CD8-positive, alpha-beta memory T cell (primary cell): ENCODE results near the gene C1QTNF1. TPM values are rescaled to one million over a fixed set of nuclear protein-coding genes. Genes with fewer than 3 reads are reported as not detected.
A peak's percentile ranks its signal among the peaks of the same experiment; 100 is the strongest.

Experiments used
- CTCF ChIA-PET: fragments of 350-600 bp; sonication (Branson Sonifier 250); formaldehyde crosslinking; loops from one replicate; lab custom pipeline; 2021; ENCODE audit warnings: antibody characterized with exemption; lab: Charles Lee
- POLR2A ChIA-PET: fragments of 350-600 bp; sonication (Branson Sonifier 250); formaldehyde crosslinking; loops from one replicate; lab custom pipeline; 2021; ENCODE audit warnings: antibody characterized with exemption; lab: Charles Lee
- DNase-seq, 5 donors: peaks; one replicate each; pipeline versions ENCODE4 v3.0.0 to v3.0.0-alpha.2; 2020 to 2022; ENCODE audit warnings: mixed read lengths in 1 of 5
- H3K27ac ChIP-seq: one replicate; pipeline ENCODE4 v1.7.0; 2013; ENCODE audit warnings: low read depth, mild to moderate bottlenecking, low read length, moderate library complexity
- H3K27me3 ChIP-seq: 2 replicates; pipeline ENCODE4 v1.7.0; 2013; ENCODE audit warnings: low read length, mild to moderate bottlenecking; ENCODE audit not compliant: insufficient read depth, poor library complexity, severe bottlenecking
- H3K36me3 ChIP-seq: 2 replicates; pipeline ENCODE4 v1.7.0; 2013; ENCODE audit warnings: mild to moderate bottlenecking, low read length, moderate library complexity; ENCODE audit not compliant: insufficient read depth
- H3K4me1 ChIP-seq: 2 replicates; pipeline ENCODE4 v1.7.0; 2013; ENCODE audit warnings: mild to moderate bottlenecking, low read length, moderate library complexity; ENCODE audit not compliant: insufficient read depth
- H3K4me3 ChIP-seq: 2 replicates; pipeline ENCODE4 v1.7.0; 2013; ENCODE audit warnings: mild to moderate bottlenecking, low read length
- H3K9me3 ChIP-seq: 2 replicates; pipeline ENCODE4 v1.7.0; 2013; ENCODE audit warnings: mild to moderate bottlenecking, low read length
- H3K27ac Mint-ChIP-seq, 8 donors: one replicate each; pipeline ENCODE4 v1.8.0; 2020 to 2021; ENCODE audit warnings: mixed read lengths in 8 of 8, mild to moderate bottlenecking in 6 of 8, inconsistent platforms in 3 of 8, moderate library complexity in 3 of 8
- H3K27me3 Mint-ChIP-seq, 2 donors: one replicate each; pipeline ENCODE4 v1.8.0; 2020 to 2021; ENCODE audit warnings: mixed read lengths in 2 of 2, mild to moderate bottlenecking in 1 of 2, moderate library complexity in 1 of 2
- H3K36me3 Mint-ChIP-seq, 3 donors: one replicate each; pipeline ENCODE4 v1.8.0; 2020 to 2021; ENCODE audit warnings: mixed read lengths in 3 of 3, inconsistent platforms in 1 of 3, mild to moderate bottlenecking in 1 of 3
- H3K4me1 Mint-ChIP-seq, 3 donors: one replicate each; pipeline ENCODE4 v1.8.0; 2020 to 2021; ENCODE audit warnings: mixed read lengths in 3 of 3, inconsistent platforms in 1 of 3, mild to moderate bottlenecking in 1 of 3
- H3K4me3 Mint-ChIP-seq, 7 donors: one replicate each; pipeline ENCODE4 v1.8.0; 2020 to 2021; ENCODE audit warnings: mixed read lengths in 7 of 7, mild to moderate bottlenecking in 6 of 7, moderate library complexity in 4 of 7, inconsistent platforms in 2 of 7
- H3K9me3 Mint-ChIP-seq, 5 donors: one replicate each; pipeline ENCODE4 v1.8.0; 2020 to 2022; ENCODE audit warnings: mixed read lengths in 5 of 5, mild to moderate bottlenecking in 3 of 5, moderate library complexity in 2 of 5, inconsistent platforms in 1 of 5
- polyA plus RNA-seq: library from polyadenylated mRNA; unstranded; fragments of 300-500 nt; fragmentation: Illumina TruSeq; gene quantifications from one replicate; pipeline ENCODE4 v1.2.3, GENCODE V29; 2021
- total RNA-seq, 2 experiments: library from RNA; stranded (reverse); gene quantifications; one replicate each; pipeline ENCODE4 v1.2.3, GENCODE V29; 2021

Gene C1QTNF1
- total and polyA plus RNA-seq, 3 experiments from 2014 or later = 0.22 TPM; not detected in 2

DNA sequence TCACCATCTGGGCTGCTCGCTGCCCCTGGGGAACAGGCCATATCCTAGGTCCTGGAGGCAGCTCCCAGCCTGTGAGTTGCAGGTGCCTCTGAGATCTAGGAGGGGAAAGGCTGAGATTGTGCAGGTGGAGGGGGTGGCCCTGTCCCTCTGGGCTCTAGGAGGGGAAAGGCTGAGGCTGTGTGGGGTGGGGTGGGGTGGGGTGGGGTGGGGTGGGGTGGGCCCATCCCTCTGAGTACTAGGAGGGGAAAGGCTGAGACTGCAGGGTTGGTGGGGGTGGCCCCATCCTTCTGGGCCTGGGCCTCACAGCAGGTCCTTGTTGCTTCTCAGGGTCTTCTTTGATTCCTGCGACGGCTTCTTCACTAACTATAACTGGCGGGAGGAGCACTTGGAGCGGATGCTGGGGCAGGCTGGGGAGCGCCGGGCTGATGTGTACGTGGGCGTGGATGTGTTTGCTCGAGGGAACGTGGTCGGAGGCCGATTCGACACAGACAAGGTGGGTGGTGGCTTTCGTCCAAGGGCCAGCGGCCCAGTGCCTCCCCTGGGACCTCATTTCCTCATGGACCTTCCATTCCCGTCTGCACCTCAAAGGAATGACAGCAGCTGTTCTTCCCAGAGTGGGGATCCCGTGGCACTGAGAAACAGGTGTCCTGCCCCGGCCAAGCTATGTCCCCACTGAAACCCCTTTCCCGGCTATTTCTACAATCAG, 57.8 kb downstream of the C1QTNF1 start:
- H3K4me3 ChIP-seq = no peak overlapping the region
- no peaks in the 10 kb centered on the region for H3K4me1 ChIP-seq
- no peaks in the 10 kb centered on the region for H3K27me3 Mint-ChIP-seq
- H3K36me3 Mint-ChIP-seq = peaks cover 0 to 85% (median 11%) of the 10 kb centered on the region in 3 donors
- peaks cover under 1 to 3% (median 1%) of the 10 kb centered on the region in 3 donors for H3K4me1 Mint-ChIP-seq
- H3K9me3 Mint-ChIP-seq = no peaks in the 10 kb centered on the region
- H3K4me3 Mint-ChIP-seq = no peak overlapping the region
- H3K27me3 ChIP-seq = no peaks in the 10 kb centered on the region
- POLR2A ChIA-PET = interaction anchor here (0.6 kb wide), 1 partner anchor 13 kb away, joined by 3 read pairs; no protein-coding TSS in a partner anchor
- DNase-seq = no peak
- CTCF ChIA-PET = interaction anchor here (1.2 to 1.7 kb wide), 4 partner anchors 19 to 311 kb away, joined by 3 to 5 read pairs (median 5); no protein-coding TSS in a partner anchor
- H3K36me3 ChIP-seq = peaks cover 7% of the 10 kb centered on the region
- no peaks in the 10 kb centered on the region for H3K9me3 ChIP-seq
- H3K27ac Mint-ChIP-seq = peak overlapping the region in 1 of 8 donors; percentile 88
- H3K27ac ChIP-seq = no peak overlapping the region

DNA sequence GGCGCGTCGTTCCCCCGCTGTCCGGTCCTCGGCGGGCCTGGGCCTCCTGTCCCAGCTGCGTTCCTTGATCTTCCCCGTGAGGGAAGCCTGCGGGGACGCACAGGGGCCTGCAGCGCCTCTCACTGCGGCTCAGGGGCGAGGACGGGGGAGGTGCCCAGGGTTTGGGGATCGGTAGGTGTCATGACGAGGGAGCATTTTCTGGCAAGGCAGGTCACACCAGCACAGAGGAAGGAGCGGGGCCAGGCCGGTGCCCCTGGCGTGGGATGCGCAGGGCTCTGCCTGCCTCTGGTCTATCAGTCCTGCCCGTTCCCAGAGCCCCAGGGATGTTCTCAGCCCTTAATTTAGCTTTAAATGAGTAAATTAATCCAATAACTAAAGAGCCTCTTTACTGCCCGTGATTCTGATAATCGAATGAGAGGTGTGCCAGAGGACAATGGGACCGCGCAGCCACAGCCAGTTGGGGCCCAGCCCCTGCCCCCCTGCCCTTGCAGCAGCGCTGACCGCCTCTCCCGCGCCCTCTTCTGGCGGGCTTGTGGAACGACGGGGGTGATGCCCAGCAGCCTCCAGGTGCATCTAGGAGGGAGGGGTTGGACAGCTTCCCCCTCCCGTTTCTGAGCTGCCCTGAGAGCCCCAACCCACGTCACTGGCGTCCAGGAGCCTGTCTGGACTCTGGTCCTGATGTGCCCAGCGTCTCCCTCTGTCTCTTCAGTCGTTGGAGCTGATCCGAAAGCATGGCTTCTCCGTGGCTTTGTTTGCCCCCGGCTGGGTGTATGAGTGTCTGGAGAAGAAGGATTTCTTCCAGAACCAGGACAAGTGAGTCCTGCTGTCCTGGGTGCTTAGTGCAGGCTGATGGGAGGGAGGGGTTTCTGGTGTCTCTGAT, 58.6 kb downstream of the C1QTNF1 start:
- no peak overlapping the region for H3K4me3 ChIP-seq
- H3K4me1 ChIP-seq = no peaks in the 10 kb centered on the region
- no peaks in the 10 kb centered on the region for H3K27me3 ChIP-seq
- POLR2A ChIA-PET = no interaction called here
- Mint-ChIP-seq H3K4me3 (no peak overlapping the region), H3K27ac (peak overlapping the region in 1 of 8 donors; percentile 41), H3K27me3 (no peaks in the 10 kb centered on the region), H3K9me3 (no peaks in the 10 kb centered on the region), H3K4me1 (peaks cover 0 to 1% (median under 1%) of the 10 kb centered on the region in 3 donors), H3K36me3 (peaks cover 0 to 87% (median 11%) of the 10 kb centered on the region in 3 donors)
- CTCF ChIA-PET = interaction anchor here (0.7 to 1.7 kb wide), 7 partner anchors 11 to 310 kb away, joined by 3 to 5 read pairs (median 5); no protein-coding TSS in a partner anchor
- peaks cover 7% of the 10 kb centered on the region for H3K36me3 ChIP-seq
- DNase-seq = peak; percentile 22 to 61 (median 35)
- H3K9me3 ChIP-seq = no peaks in the 10 kb centered on the region
- no peak overlapping the region for H3K27ac ChIP-seq

DNA sequence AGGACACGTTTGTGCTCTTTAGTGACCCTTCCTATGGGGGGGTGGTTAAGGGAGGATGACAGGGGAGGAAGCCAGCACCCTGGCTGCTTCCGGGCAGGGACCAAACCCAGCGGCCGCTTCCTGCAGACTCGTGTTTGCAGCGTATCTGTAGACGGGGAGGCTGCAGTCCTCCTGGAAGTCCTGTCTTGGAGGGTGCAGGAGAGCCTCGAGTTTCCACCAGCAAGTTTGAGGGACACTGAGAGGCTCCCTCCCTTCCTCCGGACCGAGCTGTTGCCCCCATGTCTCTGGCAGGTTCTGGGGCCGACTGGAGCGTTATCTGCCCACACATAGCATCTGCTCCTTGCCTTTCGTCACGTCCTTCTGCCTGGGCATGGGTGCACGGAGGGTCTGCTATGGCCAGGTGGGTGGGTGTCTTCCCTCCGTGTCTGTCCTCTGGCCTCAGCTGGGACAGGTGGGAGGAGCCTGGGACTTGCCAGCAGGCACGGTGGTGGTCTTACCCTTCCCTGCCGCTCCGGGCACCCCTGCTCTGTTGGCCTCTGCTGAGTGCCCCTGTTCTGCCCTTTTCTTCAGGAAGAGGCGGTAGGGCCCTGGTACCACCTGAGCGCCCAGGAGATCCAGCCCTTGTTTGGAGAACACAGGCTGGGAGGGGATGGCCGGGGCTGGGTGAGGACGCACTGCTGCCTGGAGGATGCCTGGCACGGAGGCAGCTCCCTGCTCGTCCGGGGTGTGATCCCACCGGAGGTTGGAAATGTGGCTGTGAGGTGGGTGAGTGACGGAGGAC, 59.4 kb downstream of the C1QTNF1 start:
- Mint-ChIP-seq H3K9me3 (no peaks in the 10 kb centered on the region), H3K4me1 (peaks cover 0 to 1% (median 0%) of the 10 kb centered on the region in 3 donors), H3K27ac (peak overlapping the region in 1 of 8 donors; percentile 41), H3K27me3 (no peaks in the 10 kb centered on the region), H3K36me3 (peaks cover 0 to 81% (median 11%) of the 10 kb centered on the region in 3 donors), H3K4me3 (no peak overlapping the region)
- H3K27me3 ChIP-seq = no peaks in the 10 kb centered on the region
- H3K4me3 ChIP-seq = no peak overlapping the region
- no peak overlapping the region for H3K27ac ChIP-seq
- peaks cover 7% of the 10 kb centered on the region for H3K36me3 ChIP-seq
- H3K9me3 ChIP-seq = no peaks in the 10 kb centered on the region
- ChIA-PET POLR2A (no interaction called here), CTCF (interaction anchor here (0.7 to 1.8 kb wide), 5 partner anchors 10 to 65 kb away, joined by 3 to 5 read pairs (median 4); no protein-coding TSS in a partner anchor)
- no peaks in the 10 kb centered on the region for H3K4me1 ChIP-seq
- DNase-seq = no peak

DNA sequence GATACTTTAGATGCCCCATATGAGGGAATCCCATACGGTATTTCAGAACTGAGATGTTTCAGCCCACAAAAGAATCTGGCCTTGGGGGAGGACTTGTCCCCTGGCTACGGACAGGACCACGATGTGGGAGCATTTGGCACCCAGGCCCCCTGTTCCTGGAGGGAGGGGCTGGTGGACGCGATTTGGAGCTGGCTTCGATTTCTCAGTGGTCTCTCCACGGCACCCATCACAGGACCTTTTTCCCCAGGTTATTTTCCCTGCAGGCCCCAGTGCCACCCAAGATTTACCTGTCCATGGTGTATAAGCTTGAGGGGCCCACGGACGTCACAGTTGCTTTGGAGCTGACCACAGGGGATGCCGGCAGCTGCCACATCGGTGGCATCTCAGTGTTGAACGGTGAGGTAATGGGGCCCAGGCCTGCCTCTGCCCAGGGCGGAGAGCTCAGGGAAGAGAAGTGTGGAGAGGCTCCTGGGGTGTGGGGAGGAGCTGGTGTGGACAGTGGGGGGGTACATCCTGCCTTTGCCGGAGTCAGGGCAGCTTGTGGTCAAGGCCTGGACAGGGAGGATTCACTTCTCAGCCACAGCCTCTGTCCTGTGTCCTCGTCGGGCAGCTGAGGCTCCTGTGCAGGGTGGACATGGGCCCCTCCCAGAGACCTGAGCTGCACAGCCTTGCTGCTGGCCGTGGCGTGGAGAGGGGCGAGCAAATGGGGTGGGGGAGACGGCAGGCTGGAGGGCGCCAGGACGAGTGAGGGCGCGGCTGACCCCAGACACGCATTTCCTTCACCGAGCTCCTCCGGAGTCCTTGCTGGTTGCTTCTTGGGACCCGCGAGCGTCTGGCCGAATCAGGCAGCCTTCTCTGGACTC, 60.6 kb downstream of the C1QTNF1 start:
- no peaks in the 10 kb centered on the region for H3K27me3 Mint-ChIP-seq
- Histone ChIP-seq H3K36me3 (peaks cover 7% of the 10 kb centered on the region), H3K27ac (no peak overlapping the region), H3K4me3 (no peak overlapping the region), H3K27me3 (no peaks in the 10 kb centered on the region), H3K4me1 (no peaks in the 10 kb centered on the region), H3K9me3 (no peaks in the 10 kb centered on the region)
- H3K9me3 Mint-ChIP-seq = no peaks in the 10 kb centered on the region
- POLR2A ChIA-PET = no interaction called here
- no peak overlapping the region for H3K4me3 Mint-ChIP-seq
- H3K27ac Mint-ChIP-seq = no peak overlapping the region
- peaks cover 0 to 72% (median 11%) of the 10 kb centered on the region in 3 donors for H3K36me3 Mint-ChIP-seq
- no peak for DNase-seq
- CTCF ChIA-PET = interaction anchor here (1.8 to 5.7 kb wide), 2 partner anchors 9 to 309 kb away, joined by 4 to 52 read pairs; no protein-coding TSS in a partner anchor
- H3K4me1 Mint-ChIP-seq = peaks cover 0 to 1% (median 0%) of the 10 kb centered on the region in 3 donors

- H3K27me3 ChIP-seq = no peaks in the 10 kb centered on the region
- H3K4me3 ChIP-seq = no peak overlapping the region
- DNase-seq = no peak
- Mint-ChIP-seq H3K27me3 (no peaks in the 10 kb centered on the region), H3K4me3 (no peak overlapping the region), H3K9me3 (no peaks in the 10 kb centered on the region), H3K36me3 (peaks cover 0 to 64% (median 5%) of the 10 kb centered on the region in 3 donors), H3K4me1 (peaks cover 0 to 1% (median 0%) of the 10 kb centered on the region in 3 donors), H3K27ac (no peak overlapping the region)
- H3K36me3 ChIP-seq = no peaks in the 10 kb centered on the region
- no peak overlapping the region for H3K27ac ChIP-seq
- ChIA-PET CTCF (interaction anchor here (0.9 to 5.7 kb wide), 4 partner anchors 8 to 308 kb away, joined by 3 to 52 read pairs (median 14); no protein-coding TSS in a partner anchor), POLR2A (no interaction called here)
- no peaks in the 10 kb centered on the region for H3K4me1 ChIP-seq
- no peaks in the 10 kb centered on the region for H3K9me3 ChIP-seq
These were observed 61.4 kb downstream of the C1QTNF1 start for GRCh38 chr17:79085154-79085920.

DNA sequence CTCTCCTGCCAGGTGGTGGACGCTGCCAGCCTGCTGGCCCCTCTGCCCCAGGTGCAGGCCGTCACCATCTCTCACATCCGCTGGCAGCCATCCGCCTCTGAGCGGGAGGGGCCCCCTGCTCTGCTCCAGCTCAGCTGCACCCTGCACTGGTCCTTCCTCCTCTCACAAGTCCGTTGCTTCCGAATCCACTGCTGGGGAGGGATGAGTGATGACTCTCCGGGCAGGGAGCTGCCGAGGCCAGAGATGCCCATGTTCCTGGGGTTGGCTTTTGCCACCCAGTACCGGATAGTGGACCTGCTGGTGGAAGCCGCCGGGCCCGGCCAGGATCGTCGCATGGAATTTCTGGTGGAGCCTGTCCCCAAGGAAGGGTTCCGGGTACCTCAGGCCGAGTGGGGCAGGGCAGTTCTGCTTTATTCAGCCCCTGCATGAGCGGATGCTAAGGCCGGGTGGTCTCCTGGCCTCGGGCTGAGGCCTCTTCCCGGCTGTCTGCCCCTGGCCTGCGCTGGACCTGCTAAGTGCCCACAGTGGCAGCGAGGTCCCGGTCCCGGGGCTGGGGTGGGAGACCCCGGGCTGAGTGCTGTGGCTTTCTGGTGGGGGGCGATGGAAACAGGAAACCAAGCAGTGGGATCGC, 62.1 kb downstream of the C1QTNF1 start:
- Mint-ChIP-seq H3K36me3 (peaks cover 0 to 57% (median 2%) of the 10 kb centered on the region in 3 donors), H3K27me3 (no peaks in the 10 kb centered on the region), H3K9me3 (no peaks in the 10 kb centered on the region), H3K4me3 (no peak overlapping the region), H3K4me1 (peaks cover 0 to 1% (median 0%) of the 10 kb centered on the region in 3 donors), H3K27ac (no peak overlapping the region)
- Histone ChIP-seq H3K27me3 (no peaks in the 10 kb centered on the region), H3K27ac (no peak overlapping the region), H3K4me3 (no peak overlapping the region), H3K36me3 (no peaks in the 10 kb centered on the region), H3K4me1 (no peaks in the 10 kb centered on the region), H3K9me3 (no peaks in the 10 kb centered on the region)
- CTCF ChIA-PET = interaction anchor here (0.9 to 5.7 kb wide), 4 partner anchors 12 to 307 kb away, joined by 3 to 52 read pairs (median 14); partner anchors contain the start of gene ENGASE
- no peak for DNase-seq
- POLR2A ChIA-PET = no interaction called here
